ENCODE measurements around the gene ERLEC1.
A peak's percentile ranks its signal among the peaks of the same experiment; 100 is the strongest.
"Not testable (repeated sequence)": the region's sequence is repeated elsewhere in the genome, so short reads cannot be mapped to it uniquely, and the experiment has no call there.

Gene ERLEC1, protein sequence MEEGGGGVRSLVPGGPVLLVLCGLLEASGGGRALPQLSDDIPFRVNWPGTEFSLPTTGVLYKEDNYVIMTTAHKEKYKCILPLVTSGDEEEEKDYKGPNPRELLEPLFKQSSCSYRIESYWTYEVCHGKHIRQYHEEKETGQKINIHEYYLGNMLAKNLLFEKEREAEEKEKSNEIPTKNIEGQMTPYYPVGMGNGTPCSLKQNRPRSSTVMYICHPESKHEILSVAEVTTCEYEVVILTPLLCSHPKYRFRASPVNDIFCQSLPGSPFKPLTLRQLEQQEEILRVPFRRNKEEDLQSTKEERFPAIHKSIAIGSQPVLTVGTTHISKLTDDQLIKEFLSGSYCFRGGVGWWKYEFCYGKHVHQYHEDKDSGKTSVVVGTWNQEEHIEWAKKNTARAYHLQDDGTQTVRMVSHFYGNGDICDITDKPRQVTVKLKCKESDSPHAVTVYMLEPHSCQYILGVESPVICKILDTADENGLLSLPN

GRCh38 chr2:53786705-53787613, at the start of gene ERLEC1, which contains the start of gene ASB3:
Gene ERLEC1, plus strand, starts transcription at chr2:53787044. Its CDS starts 167 bp downstream, at chr2:53787211.
Gene ASB3, minus strand, starts transcription at chr2:53786953. Its CDS starts 21,381 bp downstream, at chr2:53765572.
- DNase-seq, result peak; percentile 97

- no peak for DNase-seq
Measured at GRCh38 chr2:53737091-53737490, 49.8 kb upstream of the ERLEC1 start.

- peak; percentile 7 for DNase-seq
Measured at GRCh38 chr2:53739032-53739431, 47.8 kb upstream of the ERLEC1 start.

GRCh38 chr2:53740170-53740569, 46.7 kb upstream of the ERLEC1 start:
- DNase-seq, result peak; percentile 63

GRCh38 chr2:53744395-53745065, 42.3 kb upstream of the ERLEC1 start:
- DNase-seq, result no peak

- DNase-seq, result no peak
Measured at GRCh38 chr2:53750041-53750768, 36.6 kb upstream of the ERLEC1 start.

- DNase-seq, result no peak
Measured at GRCh38 chr2:53751728-53752127, 35.1 kb upstream of the ERLEC1 start.

- no peak for DNase-seq
Measured at GRCh38 chr2:53752385-53752784, 34.5 kb upstream of the ERLEC1 start.

DNA sequence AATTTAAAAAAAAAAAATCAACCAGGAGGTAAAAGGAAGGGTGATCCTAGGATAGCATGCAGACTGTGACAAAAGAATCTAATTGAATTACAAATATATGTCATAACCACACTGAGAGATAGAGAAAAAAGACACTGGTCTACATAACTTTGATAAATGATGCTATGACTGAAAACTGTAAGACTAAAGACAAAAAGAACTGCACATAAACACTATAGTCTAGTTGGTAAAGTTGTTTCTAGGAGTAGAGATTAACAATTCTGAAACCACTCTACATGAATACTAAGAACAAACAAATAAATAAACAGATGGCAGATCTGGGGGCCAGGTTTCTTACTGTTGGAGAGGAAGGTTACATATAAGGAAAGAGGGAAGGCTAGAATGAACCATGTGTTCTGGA, 33.8 kb upstream of the ERLEC1 start:
- no peak for DNase-seq

GRCh38 chr2:53755121-53755520, 31.7 kb upstream of the ERLEC1 start:
- DNase-seq, result peak; percentile 41

DNA sequence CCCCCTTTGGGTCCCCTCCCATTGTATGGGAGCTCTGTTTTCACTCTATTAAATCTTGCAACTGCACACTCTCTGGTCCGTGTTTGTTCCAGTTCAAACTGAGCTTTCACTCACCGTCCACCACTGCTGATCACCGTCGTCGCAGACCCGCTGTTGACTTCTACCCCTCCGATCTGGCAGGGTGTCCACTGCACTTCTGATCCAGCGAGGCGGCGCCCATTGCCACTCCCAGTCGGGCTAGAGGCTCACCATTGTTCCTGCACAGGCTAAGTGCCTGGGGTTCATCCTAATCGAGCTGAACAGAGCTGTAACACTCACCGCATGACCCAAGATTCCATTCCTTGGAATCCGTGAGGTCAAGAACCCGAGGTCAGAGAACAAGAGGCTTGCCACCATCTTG, 30.2 kb upstream of the ERLEC1 start:
- DNase-seq, result no peak

GRCh38 chr2:53757206-53757605, 29.6 kb upstream of the ERLEC1 start:
- not testable (repeated sequence) for DNase-seq

- DNase-seq, result no peak
Measured at GRCh38 chr2:53765767-53766166, 21.1 kb upstream of the ERLEC1 start.

- peak; percentile 95 for DNase-seq
Measured at GRCh38 chr2:53767405-53768241, 19.2 kb upstream of the ERLEC1 start, which contains the start of gene CHAC2. Gene CHAC2, plus strand, starts transcription at chr2:53767804. Its CDS starts 83 bp downstream, at chr2:53767887.

DNA sequence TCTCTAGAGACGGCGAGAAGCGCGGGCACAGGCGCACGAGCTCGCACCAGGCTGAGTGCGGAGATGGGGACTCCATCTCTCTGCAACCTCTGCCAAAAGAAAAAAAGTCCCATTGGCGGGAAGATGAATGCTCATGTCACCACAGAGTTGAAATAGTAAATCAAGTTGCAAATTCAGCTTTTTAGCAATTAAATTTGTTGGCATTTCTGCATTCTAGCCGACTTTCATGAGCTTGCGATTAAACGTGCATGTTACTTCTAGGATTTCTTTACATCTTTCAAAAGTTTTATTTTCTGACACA, 18.7 kb upstream of the ERLEC1 start:
- DNase-seq, result peak; percentile 81

DNA sequence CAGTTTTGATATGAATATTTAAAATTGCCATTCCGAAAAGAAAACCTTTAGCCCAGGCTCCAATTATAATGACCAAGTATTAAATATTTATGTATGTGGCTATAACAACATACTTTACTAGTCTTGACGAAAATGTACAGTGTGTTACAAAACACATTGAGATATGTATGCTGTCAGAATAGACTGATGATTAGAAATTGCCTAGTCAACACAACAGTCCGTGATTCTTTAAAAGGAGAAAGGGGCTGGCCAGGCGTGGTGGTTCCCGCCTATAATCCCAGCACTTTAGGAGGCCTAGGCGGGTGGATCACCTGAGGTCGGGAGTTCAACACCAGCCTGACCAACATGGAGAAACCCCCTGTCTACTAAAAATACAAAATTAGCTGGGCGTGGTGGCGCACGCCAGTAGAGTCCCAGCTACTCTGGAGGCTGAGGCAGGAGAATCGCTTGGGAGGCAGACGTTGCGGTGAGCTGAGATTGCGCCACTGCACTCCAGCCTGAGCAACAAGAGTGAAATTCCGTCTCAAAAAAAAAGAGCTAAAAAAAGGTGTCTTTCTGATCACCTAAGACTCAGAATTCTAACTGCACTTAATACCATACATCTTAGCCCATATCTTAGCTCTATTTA, 17.4 kb upstream of the ERLEC1 start:
- no peak for DNase-seq

- peak; percentile 53 for DNase-seq
Measured at GRCh38 chr2:53770264-53770663, 16.6 kb upstream of the ERLEC1 start.

GRCh38 chr2:53777134-53777533, 9.7 kb upstream of the ERLEC1 start:
- DNase-seq, result peak; percentile 44

DNA sequence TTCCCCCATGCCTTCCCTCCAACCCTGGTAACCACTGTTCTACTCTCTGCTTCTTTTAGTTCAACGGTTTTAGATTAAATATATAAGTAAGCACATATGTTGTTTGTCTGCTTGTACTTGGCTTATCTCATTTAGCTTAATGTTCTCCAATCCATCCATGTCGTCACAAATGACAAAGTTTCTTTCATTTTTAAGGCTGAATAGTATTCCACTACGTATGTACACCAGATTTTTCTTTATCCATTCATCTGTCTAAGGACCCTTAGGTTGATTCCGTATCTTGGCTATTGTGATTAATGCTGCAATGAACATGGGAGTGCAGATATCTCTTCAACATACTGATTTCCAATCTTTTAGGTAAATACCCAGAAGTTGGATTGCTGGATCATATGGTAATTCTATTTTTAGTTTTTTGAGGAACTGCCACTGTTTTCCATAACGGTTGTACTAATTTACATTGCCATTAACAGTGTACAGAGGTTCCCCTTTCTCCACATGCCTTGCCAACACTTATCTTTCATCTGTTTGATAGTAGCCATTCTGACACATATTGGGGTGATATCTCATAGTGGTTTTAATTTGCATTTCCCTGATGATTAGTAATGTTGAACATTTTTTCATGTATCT, 8.2 kb upstream of the ERLEC1 start:
- peak; percentile 80 for DNase-seq

DNA sequence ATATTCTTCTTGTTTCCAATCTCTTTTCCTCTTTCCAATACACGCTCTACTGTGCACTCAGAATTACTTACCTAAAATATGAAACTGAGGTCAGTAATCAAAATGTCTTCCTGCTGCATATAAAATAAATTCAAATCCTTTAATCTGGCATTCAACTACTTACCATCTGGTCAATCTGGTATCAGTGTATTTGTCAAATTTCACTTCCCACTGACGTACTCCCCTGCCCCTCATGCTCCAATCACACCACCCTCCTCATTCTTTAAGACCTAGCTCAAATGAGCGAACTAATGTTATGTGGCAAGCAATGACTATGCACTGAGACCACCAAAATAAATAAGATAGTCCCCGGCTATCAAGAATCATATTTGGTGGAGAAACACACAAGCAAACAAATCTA, 6.8 kb upstream of the ERLEC1 start:
- no peak for DNase-seq

Data from hematopoietic multipotent progenitor cell treated with erythropoietin and hydrocortisone succinate and interleukin-3 and kit ligand, for 4 days (in vitro differentiated cells).